H9 (cell line): ENCODE results near the gene PLEK2. TPM values are rescaled to one million over a fixed set of nuclear protein-coding genes. Genes with fewer than 3 reads are reported as not detected.

ENCODE experiments used
- DNase-seq: peaks from one replicate; pipeline ENCODE4 v3.0.0-alpha.2; 2017
- H2AFZ ChIP-seq: one replicate; pipeline ENCODE4 v1.6.1; 2013; ENCODE audit warnings: mild to moderate bottlenecking, low read length, control low read depth, moderate library complexity
- H2AK5ac ChIP-seq: 2 replicates; pipeline ENCODE4 v1.6.1; 2013; ENCODE audit warnings: low read length, control low read depth, mixed read lengths; ENCODE audit not compliant: insufficient read length
- H2BK120ac ChIP-seq: one replicate; pipeline ENCODE4 v1.6.1; 2013; ENCODE audit warnings: low read depth, mild to moderate bottlenecking, low read length, control low read depth, inconsistent platforms; ENCODE audit not compliant: poor library complexity, severe bottlenecking
- H2BK12ac ChIP-seq: 2 replicates; pipeline ENCODE4 v1.6.1; 2013; ENCODE audit warnings: low read length, control low read depth, mixed read lengths, low read depth; ENCODE audit not compliant: insufficient read length
- H2BK15ac ChIP-seq: 2 replicates; pipeline ENCODE4 v1.6.1; 2013; ENCODE audit warnings: low read depth, low read length, control low read depth
- H2BK20ac ChIP-seq: one replicate; pipeline ENCODE4 v1.6.1; 2013; ENCODE audit warnings: low read depth, mild to moderate bottlenecking, low read length, control low read depth, inconsistent platforms; ENCODE audit not compliant: poor library complexity, severe bottlenecking
- H2BK5ac ChIP-seq: 2 replicates; pipeline ENCODE4 v1.6.1; 2013; ENCODE audit warnings: low read length, control low read depth, mixed read lengths; ENCODE audit not compliant: insufficient read length
- H3K14ac ChIP-seq: 2 replicates; pipeline ENCODE4 v1.6.1; 2013; ENCODE audit warnings: low read length, control low read depth; ENCODE audit not compliant: insufficient read depth
- H3K18ac ChIP-seq: 2 replicates; pipeline ENCODE4 v1.6.1; 2013; ENCODE audit warnings: low read depth, mild to moderate bottlenecking, mixed read lengths, low read length, control low read depth; ENCODE audit not compliant: insufficient read length
- H3K23ac ChIP-seq: 2 replicates; pipeline ENCODE4 v1.6.1; 2013; ENCODE audit warnings: low read length, control low read depth, mixed read lengths, low read depth; ENCODE audit not compliant: insufficient read length
- H3K23me2 ChIP-seq: 2 replicates; pipeline ENCODE4 v1.6.1; 2013; ENCODE audit warnings: low read depth, mild to moderate bottlenecking, mixed read lengths, low read length, control low read depth; ENCODE audit not compliant: insufficient read length, poor library complexity, severe bottlenecking
- H3K27ac ChIP-seq: 2 replicates; pipeline ENCODE4 v1.5.1; 2013; ENCODE audit warnings: low read length, control low read depth, mixed read lengths, low read depth; ENCODE audit not compliant: insufficient read length
- H3K27me3 ChIP-seq: 2 replicates; pipeline ENCODE4 v1.6.1; 2013; ENCODE audit warnings: low read length, control low read depth, inconsistent platforms; ENCODE audit not compliant: insufficient read depth
- H3K4ac ChIP-seq: 2 replicates; pipeline ENCODE4 v1.6.1; 2013; ENCODE audit warnings: low read depth, mild to moderate bottlenecking, control low read depth, inconsistent platforms, low read length, moderate library complexity
- H3K4me1 ChIP-seq: 2 replicates; pipeline ENCODE4 v1.6.1; 2013; ENCODE audit warnings: low read length, control low read depth, inconsistent platforms; ENCODE audit not compliant: insufficient read depth
- H3K4me2 ChIP-seq: 2 replicates; pipeline ENCODE4 v1.6.1; 2013; ENCODE audit warnings: low read length, control low read depth, mixed read lengths; ENCODE audit not compliant: insufficient read length, insufficient read depth
- H3K56ac ChIP-seq: 2 replicates; pipeline ENCODE4 v1.6.1; 2013; ENCODE audit warnings: low read depth, mild to moderate bottlenecking, mixed read lengths, low read length, control low read depth; ENCODE audit not compliant: insufficient read length
- H3K79me1 ChIP-seq: 2 replicates; pipeline ENCODE4 v1.6.1; 2013; ENCODE audit warnings: low read depth, mild to moderate bottlenecking, moderate library complexity, low read length, control low read depth, inconsistent platforms; ENCODE audit not compliant: insufficient read depth, poor library complexity, severe bottlenecking
- H3K79me2 ChIP-seq: 2 replicates; pipeline ENCODE4 v1.6.1; 2013; ENCODE audit warnings: low read length, control low read depth, inconsistent platforms; ENCODE audit not compliant: insufficient read depth
- H3K9ac ChIP-seq: 2 replicates; pipeline ENCODE4 v1.6.1; 2013; ENCODE audit warnings: low read length, control low read depth, mixed read lengths; ENCODE audit not compliant: insufficient read length; ENCODE audit errors: extremely low read depth
- H3K9me3 ChIP-seq: one replicate; pipeline ENCODE4 v1.6.1; 2013; ENCODE audit warnings: low read depth, low read length, inconsistent platforms; ENCODE audit not compliant: control insufficient read depth
- H3T11ph ChIP-seq: one replicate; pipeline ENCODE4 v1.6.1; 2013; ENCODE audit warnings: mild to moderate bottlenecking, low read length, control low read depth, inconsistent platforms
- H4K20me1 ChIP-seq: one replicate; pipeline ENCODE4 v1.6.1; 2013; ENCODE audit not compliant: control insufficient read depth, insufficient read length, insufficient read depth
- H4K5ac ChIP-seq: 2 replicates; pipeline ENCODE4 v1.6.1; 2013; ENCODE audit warnings: low read depth, mild to moderate bottlenecking, mixed read lengths, low read length, control low read depth; ENCODE audit not compliant: insufficient read length
- H4K8ac ChIP-seq: replicated peaks from 2 replicates; pipeline ENCODE4 v1.6.1; 2013; ENCODE audit warnings: low read length, control low read depth, mixed read lengths, low read depth; ENCODE audit not compliant: insufficient read length
- H4K91ac ChIP-seq: 2 replicates; pipeline ENCODE4 v1.6.1; 2013; ENCODE audit warnings: low read depth, mild to moderate bottlenecking, moderate library complexity, mixed read lengths, low read length, control low read depth; ENCODE audit not compliant: insufficient read length
- H3K27ac Mint-ChIP-seq, 3 experiments: 2 replicates in 2 of 3; 3 replicates in 1 of 3; pipeline ENCODE4 v1.8.0; 2020 to 2021; ENCODE audit warnings: mixed read lengths in 3 of 3, mild to moderate bottlenecking in 1 of 3, moderate library complexity in 1 of 3
- H3K27me3 Mint-ChIP-seq: 2 replicates; pipeline ENCODE4 v1.8.0; 2021; ENCODE audit warnings: low read depth, mild to moderate bottlenecking, moderate library complexity, mixed read lengths
- H3K36me3 Mint-ChIP-seq, 3 experiments: 2 replicates in 2 of 3; 3 replicates in 1 of 3; pipeline ENCODE4 v1.8.0; 2020 to 2021; ENCODE audit warnings: low read depth in 3 of 3, mixed read lengths in 3 of 3; ENCODE audit not compliant: insufficient read depth in 1 of 3
- H3K4me1 Mint-ChIP-seq, 2 experiments: 2 replicates each; pipeline ENCODE4 v1.8.0; 2020; ENCODE audit warnings: mixed read lengths in 2 of 2
- H3K4me3 Mint-ChIP-seq, 2 experiments: 2 replicates in 1 of 2; 3 replicates in 1 of 2; pipeline ENCODE4 v1.8.0; 2020 to 2021; ENCODE audit warnings: mild to moderate bottlenecking in 2 of 2, mixed read lengths in 2 of 2, moderate library complexity in 1 of 2
- H3K9me3 Mint-ChIP-seq, 2 experiments: 2 replicates in 1 of 2; 3 replicates in 1 of 2; pipeline ENCODE4 v1.8.0; 2020; ENCODE audit warnings: mild to moderate bottlenecking in 2 of 2, mixed read lengths in 2 of 2, moderate library complexity in 1 of 2
- total RNA-seq: library from RNA; stranded (reverse); gene quantifications from 2 replicates; pipeline ENCODE4 v1.2.1, GENCODE V29; 2021
- TF ChIP-seq, protein P1 (sequence below): fragments of 200-600 bp; sonication (generic); conservative IDR thresholded peaks from 3 replicates; pipeline ENCODE4 v1.8.0; 2021; ENCODE audit warnings: antibody characterized with exemption, mild to moderate bottlenecking

Gene PLEK2
- total RNA-seq, 1 experiment from 2014 or later: not detected

DNA sequence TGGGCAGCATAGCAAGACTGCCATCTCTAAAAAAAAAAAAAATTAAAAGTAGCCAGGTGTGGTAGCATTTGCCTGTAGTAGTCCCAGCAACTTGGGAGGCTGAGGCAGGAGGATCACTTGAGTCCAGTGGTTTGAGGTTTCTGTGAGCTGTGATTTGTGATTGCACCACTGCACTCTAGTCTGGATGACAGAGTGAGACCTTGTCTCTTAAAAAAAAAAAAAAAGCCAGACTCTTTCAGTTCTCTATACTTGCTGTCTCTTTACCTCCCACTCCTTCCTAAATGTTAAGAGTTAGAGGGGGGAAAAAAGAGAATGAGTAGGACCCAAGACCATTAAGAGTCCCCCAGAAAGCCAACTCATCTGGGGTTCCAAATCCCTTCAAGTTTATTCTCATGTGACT is 34.0 kb downstream of the PLEK2 start:
- H2BK120ac ChIP-seq: no peak overlapping the region
- H3K9me3 ChIP-seq: no peaks in the 10 kb centered on the region
- H3K27ac Mint-ChIP-seq: no peak overlapping the region
- H3K4ac ChIP-seq: no peak overlapping the region
- H4K8ac ChIP-seq: no peak overlapping the region
- H3K14ac ChIP-seq: no peak overlapping the region
- TF ChIP-seq, protein P1, sequence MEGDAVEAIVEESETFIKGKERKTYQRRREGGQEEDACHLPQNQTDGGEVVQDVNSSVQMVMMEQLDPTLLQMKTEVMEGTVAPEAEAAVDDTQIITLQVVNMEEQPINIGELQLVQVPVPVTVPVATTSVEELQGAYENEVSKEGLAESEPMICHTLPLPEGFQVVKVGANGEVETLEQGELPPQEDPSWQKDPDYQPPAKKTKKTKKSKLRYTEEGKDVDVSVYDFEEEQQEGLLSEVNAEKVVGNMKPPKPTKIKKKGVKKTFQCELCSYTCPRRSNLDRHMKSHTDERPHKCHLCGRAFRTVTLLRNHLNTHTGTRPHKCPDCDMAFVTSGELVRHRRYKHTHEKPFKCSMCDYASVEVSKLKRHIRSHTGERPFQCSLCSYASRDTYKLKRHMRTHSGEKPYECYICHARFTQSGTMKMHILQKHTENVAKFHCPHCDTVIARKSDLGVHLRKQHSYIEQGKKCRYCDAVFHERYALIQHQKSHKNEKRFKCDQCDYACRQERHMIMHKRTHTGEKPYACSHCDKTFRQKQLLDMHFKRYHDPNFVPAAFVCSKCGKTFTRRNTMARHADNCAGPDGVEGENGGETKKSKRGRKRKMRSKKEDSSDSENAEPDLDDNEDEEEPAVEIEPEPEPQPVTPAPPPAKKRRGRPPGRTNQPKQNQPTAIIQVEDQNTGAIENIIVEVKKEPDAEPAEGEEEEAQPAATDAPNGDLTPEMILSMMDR: no peak
- no peak overlapping the region for H2AK5ac ChIP-seq
- peaks cover 25 to 91% (median 87%) of the 10 kb centered on the region in 3 experiments; a peak in 6 of 7 replicates for H3K36me3 Mint-ChIP-seq
- H3K4me1 Mint-ChIP-seq: no peaks in the 10 kb centered on the region
- no peaks in the 10 kb centered on the region for H3K23me2 ChIP-seq
- H3K79me1 ChIP-seq: no peaks in the 10 kb centered on the region
- H4K91ac ChIP-seq: no peak overlapping the region
- no peaks in the 10 kb centered on the region for H3K27me3 ChIP-seq
- H3K4me1 ChIP-seq: no peaks in the 10 kb centered on the region
- no peak for DNase-seq
- H3K9ac ChIP-seq: no peak overlapping the region
- H2AFZ ChIP-seq: no peak overlapping the region
- H2BK5ac ChIP-seq: no peak overlapping the region
- H2BK15ac ChIP-seq: no peak overlapping the region
- H3K23ac ChIP-seq: no peak overlapping the region
- H3K4me3 Mint-ChIP-seq: no peak overlapping the region
- H4K20me1 ChIP-seq: no peaks in the 10 kb centered on the region
- no peak overlapping the region for H3K4me2 ChIP-seq
- H3K27ac ChIP-seq: no peak overlapping the region
- H3K9me3 Mint-ChIP-seq: no peaks in the 10 kb centered on the region
- H3K27me3 Mint-ChIP-seq: no peaks in the 10 kb centered on the region
- H3K56ac ChIP-seq: no peak overlapping the region
- H2BK20ac ChIP-seq: no peak overlapping the region
- H2BK12ac ChIP-seq: no peak overlapping the region
- H3K18ac ChIP-seq: no peak overlapping the region
- H4K5ac ChIP-seq: no peak overlapping the region
- no peak overlapping the region for H3T11ph ChIP-seq
- no peaks in the 10 kb centered on the region for H3K79me2 ChIP-seq
